Inferior parietal cortex (tissue), 1 donor: ENCODE measurements around the gene PIK3IP1.

Source experiments
- DNase-seq: peaks from one replicate; pipeline ENCODE4 v3.0.0-alpha.2; 2016; ENCODE audit errors: extremely low spot score

Gene PIK3IP1

GRCh38 chr22:31279327-31279669, 13.0 kb downstream of the PIK3IP1 start:
- no peak for DNase-seq

GRCh38 chr22:31278626-31279326, 13.5 kb downstream of the PIK3IP1 start:
- DNase-seq, result no peak

DNA sequence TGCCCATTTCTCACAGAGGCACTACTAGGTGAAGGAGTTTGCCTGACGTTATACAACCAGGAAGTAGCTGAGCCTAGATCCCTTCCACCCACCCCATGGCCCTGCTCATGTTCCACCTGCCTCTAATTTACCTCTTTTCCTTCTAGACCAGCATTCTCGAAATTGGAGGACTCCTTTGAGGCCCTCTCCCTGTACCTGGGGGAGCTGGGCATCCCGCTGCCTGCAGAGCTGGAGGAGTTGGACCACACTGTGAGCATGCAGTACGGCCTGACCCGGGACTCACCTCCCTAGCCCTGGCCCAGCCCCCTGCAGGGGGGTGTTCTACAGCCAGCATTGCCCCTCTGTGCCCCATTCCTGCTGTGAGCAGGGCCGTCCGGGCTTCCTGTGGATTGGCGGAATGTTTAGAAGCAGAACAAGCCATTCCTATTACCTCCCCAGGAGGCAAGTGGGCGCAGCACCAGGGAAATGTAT, 14.1 kb downstream of the PIK3IP1 start:
- DNase-seq, result no peak

DNA sequence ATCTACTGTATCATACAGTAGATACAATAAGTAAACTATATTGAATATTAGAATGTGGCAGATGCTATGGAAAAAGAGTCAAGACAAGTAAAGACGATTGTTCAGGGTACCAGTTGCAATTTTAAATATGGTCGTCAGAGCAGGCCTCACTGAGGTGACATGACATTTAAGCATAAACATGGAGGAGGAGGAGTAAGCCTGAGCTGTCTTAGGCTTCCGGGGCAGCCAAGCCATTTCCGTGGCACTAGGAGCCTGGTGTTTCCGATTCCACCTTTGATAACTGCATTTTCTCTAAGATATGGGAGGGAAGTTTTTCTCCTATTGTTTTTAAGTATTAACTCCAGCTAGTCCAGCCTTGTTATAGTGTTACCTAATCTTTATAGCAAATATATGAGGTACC, 14.5 kb downstream of the PIK3IP1 start:
- DNase-seq, result no peak

DNA sequence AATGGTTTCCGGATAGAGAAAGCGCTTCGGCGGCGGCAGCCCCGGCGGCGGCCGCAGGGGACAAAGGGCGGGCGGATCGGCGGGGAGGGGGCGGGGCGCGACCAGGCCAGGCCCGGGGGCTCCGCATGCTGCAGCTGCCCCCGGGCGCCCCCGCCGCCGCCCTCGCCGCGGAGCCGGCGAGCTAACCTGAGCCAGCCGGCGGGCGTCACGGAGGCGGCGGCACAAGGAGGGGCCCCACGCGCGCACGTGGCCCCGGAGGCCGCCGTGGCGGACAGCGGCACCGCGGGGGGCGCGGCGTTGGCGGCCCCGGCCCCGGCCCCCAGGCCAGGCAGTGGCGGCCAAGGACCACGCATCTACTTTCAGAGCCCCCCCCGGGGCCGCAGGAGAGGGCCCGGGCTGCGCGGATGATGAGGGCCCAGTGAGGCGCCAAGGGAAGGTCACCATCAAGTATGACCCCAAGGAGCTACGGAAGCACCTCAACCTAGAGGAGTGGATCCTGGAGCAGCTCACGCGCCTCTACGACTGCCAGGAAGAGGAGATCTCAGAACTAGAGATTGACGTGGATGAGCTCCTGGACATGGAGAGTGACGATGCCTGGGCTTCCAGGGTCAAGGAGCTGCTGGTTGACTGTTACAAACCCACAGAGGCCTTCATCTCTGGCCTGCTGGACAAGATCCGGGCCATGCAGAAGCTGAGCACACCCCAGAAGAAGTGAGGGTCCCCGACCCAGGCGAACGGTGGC, 15.7 kb downstream of the PIK3IP1 start:
- DNase-seq, result no peak

DNA sequence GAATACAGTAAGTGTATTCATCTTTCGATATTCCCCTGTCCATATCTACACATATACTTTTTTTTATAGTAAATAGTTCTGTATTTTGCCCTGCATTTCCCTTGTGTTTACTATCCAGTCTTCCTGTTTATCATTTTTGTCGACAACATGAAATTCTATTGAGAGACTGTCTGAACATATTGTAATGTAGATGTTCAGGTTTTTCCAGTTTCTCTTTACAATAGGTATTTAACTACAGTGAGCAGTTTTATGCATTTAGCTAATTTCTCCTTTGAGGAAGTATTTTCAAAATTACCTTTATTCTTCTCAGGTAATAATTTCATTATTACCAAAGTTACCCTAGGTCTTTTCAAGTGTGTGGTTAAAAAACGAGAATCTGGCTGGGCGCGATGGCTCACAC, 16.7 kb downstream of the PIK3IP1 start:
- DNase-seq, result no peak

DNA sequence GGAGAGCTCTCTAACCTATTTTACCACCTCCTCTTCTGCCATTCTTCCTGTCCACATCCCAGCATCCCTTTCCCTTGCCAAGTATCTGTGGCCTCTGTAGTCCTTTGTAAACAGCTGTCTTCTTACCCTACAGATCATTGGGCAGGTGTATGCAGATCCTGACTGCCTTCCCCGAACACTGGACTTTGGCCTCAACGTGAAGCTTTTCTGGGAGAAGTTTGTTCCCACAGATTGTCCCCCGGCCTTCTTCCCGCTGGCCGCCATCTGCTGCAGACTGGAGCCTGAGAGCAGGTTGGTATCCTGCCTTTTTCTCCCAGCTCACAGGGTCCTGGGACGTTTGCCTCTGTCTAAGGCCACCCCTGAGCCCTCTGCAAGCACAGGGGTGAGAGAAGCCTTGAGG, 17.3 kb downstream of the PIK3IP1 start:
- DNase-seq, result no peak

GRCh38 chr22:31274017-31274416, 18.3 kb downstream of the PIK3IP1 start:
- DNase-seq, result no peak

DNA sequence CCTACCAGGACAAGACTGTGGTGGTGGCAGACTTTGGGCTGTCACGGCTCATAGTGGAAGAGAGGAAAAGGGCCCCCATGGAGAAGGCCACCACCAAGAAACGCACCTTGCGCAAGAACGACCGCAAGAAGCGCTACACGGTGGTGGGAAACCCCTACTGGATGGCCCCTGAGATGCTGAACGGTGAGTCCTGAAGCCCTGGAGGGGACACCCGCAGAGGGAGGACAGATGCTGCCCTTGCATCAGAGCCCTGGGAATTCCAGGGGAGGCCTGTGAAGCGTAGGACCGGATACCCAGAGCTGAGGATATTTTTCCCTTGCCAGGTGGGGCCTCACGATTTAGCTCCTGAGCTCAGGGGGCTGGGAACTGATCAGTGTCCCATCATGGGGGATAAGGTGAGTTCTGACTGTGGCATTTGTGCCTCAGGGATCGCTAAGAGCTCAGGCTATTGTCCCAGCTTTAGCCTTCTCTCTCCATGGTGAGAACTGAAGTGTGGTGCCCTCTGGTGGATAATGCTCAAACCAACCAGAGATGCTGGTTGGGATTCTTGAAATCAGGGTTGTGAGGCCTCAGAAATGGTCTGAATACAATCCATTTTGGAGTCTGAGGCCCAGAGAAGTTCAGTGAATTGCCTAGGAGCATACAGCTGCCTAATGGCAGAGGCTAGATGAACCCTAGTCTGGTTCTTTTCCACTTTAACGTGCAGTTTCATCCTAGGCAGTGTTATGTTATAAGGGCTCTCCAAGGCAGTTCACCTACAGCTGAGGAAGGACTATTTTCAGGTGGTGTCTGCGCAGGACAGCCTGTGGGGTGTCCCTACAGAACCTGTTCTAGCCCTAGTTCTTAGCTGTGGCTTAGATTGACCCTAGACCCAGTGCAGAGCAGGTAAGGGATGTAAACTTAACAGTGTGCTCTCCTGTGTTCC, 19.5 kb downstream of the PIK3IP1 start:
- DNase-seq, result peak; percentile 86

- DNase-seq, result no peak
These were observed 20.8 kb downstream of the PIK3IP1 start for GRCh38 chr22:31271485-31271884.

DNA sequence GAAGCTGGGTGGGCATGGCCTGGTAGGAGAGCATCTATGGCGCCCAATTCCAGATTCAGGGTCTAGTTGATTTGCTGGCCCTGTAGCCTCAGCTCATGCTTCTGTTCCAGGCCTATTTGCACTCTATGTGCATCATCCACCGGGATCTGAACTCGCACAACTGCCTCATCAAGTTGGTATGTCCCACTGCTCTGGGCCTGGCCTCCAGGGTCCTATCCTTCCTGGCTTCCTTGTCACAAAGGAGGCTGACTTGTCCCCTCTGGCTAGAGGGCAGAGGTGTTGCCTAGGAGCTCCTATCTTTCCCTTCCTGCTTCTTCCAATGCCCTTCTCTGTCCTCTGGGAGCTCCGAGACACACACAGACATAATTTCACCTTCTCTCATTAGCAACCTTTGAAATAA, 21.3 kb downstream of the PIK3IP1 start:
- DNase-seq, result no peak

GRCh38 chr22:31269892-31270579, 22.3 kb downstream of the PIK3IP1 start:
- no peak for DNase-seq

- no peak for DNase-seq
These were observed 24.0 kb downstream of the PIK3IP1 start for GRCh38 chr22:31268281-31268680.

GRCh38 chr22:31263896-31264640, 28.2 kb downstream of the PIK3IP1 start:
- no peak for DNase-seq

GRCh38 chr22:31262312-31263133, 29.8 kb downstream of the PIK3IP1 start:
- DNase-seq, result no peak

DNA sequence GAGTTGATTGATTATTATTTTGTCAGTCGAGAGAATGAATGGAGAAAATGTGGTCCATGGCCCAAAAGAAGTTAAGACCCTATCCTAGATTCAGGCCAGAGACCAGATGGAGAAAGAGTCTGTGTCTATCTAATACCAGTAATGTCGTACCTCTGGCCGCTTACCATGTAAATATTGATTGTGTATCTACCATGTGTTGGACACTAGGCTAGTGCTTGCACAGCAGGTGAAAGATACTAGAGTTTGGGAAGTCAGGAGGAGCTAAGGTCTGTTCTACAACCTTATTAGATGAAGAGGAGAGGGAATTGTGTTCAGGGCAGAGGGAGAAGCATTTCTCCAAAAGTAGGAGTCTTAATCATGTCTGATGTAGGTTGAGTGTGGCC, 31.8 kb downstream of the PIK3IP1 start:
- DNase-seq, result no peak

DNA sequence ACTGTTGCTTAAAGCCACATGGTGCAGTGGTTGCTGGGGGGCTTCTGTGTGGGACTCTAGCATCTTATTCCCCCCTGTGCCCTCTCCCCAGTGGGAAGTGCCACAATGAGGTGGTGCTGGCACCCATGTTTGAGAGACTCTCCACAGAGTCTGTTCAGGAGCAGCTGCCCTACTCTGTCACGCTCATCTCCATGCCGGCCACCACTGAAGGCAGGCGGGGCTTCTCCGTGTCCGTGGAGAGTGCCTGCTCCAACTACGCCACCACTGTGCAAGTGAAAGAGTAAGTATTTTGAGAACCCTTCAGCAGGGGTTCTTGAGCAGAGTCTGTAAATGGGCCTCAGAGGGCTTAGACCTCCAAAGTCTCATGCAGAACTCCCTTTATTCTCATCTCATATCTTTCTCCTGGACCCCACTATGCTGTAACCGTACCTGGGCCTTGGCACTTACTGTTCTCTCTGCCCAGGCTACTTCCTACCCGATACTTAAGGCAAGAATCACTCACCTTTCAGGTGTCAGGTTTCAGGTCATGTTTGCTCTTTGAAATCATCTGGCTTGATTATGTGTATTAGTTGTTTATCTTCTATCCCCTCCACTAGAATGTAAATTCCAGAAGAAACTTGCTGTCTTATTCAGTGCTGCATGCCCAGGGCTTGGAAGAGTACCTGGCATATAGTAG, 32.4 kb downstream of the PIK3IP1 start:
- DNase-seq, result no peak

DNA sequence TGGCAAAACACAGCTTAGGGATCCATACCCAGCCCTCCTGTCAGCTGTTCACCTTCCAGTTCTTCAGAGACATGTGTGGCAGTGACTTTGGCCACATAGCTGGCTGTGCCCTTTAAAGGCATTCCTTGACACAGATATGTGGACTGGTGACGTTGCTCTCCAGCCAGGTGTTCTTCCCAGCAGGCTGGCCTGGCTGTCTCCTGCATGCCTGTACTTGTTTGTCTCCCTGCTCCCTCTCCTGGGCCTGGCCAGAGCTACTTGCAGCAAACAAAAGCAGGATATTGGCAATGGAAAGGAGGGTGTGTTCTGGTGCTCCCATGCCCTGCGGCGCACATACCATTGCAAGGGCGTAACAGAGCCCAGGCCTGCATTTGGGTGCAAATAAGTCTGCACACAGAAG, 38.3 kb downstream of the PIK3IP1 start:
- DNase-seq, result no peak

GRCh38 chr22:31250740-31251600, 41.3 kb downstream of the PIK3IP1 start:
- DNase-seq, result no peak
